OCI-LY1 (cell line): Measurements from ENCODE around the gene MBD2.

Experiments used
- EZH2 ChIP-seq: fragments of 200-600 bp; sonication (generic), shearing (Covaris generic); IDR thresholded peaks from 2 replicates; pipeline ENCODE4 v1.8.0; 2017; ENCODE audit warnings: borderline replicate concordance, mixed run types, mild to moderate bottlenecking, antibody characterized with exemption, low read length, moderate library complexity, mixed read lengths
- TF ChIP-seq, protein P1 (sequence below): fragments of 200-600 bp; sonication (generic), shearing (Covaris generic); IDR thresholded peaks from 2 replicates; pipeline ENCODE4 v1.5.1; 2017; ENCODE audit warnings: mild to moderate bottlenecking, antibody characterized with exemption, low read length, moderate library complexity, mixed read lengths

DNA sequence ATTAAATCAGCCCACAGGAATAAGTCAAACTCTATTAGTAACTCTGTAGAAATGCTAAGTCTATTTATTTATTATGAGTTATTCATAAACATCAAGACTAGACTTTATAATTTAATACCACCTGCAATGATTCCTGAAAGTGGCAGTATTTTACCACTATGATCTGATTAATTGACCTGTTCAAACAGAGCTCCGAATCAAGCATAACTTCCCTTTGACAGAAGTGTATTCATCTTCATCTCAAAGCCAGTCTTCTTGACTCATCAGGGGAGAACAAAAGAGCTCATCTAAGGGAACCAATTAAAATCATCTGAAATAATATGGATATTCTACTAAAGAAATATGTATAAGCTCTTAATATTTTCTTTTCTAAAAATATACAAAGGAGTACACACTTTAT, 122.3 kb downstream of the MBD2 start:
- TF ChIP-seq, protein P1, sequence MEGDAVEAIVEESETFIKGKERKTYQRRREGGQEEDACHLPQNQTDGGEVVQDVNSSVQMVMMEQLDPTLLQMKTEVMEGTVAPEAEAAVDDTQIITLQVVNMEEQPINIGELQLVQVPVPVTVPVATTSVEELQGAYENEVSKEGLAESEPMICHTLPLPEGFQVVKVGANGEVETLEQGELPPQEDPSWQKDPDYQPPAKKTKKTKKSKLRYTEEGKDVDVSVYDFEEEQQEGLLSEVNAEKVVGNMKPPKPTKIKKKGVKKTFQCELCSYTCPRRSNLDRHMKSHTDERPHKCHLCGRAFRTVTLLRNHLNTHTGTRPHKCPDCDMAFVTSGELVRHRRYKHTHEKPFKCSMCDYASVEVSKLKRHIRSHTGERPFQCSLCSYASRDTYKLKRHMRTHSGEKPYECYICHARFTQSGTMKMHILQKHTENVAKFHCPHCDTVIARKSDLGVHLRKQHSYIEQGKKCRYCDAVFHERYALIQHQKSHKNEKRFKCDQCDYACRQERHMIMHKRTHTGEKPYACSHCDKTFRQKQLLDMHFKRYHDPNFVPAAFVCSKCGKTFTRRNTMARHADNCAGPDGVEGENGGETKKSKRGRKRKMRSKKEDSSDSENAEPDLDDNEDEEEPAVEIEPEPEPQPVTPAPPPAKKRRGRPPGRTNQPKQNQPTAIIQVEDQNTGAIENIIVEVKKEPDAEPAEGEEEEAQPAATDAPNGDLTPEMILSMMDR, result no peak
- TF ChIP-seq EZH2, result no peak
